Measurements from ENCODE around the gene EVI5.

The EVI5 gene

GRCh38 chr1:92494485-92495141 lies 290.3 kb downstream of the EVI5 start:
- Histone ChIP-seq H3K9ac (ENCODE audit: low read depth, low read length) (no peak overlapping the region), H3K4me3 (ENCODE audit: low read depth, low read length) (no peak overlapping the region), H3K36me3 (ENCODE audit: control insufficient read depth, insufficient read depth, low read length) (no peaks in the 10 kb centered on the region), H3K9me3 (ENCODE audit: control insufficient read depth, insufficient read depth, low read length) (no peaks in the 10 kb centered on the region), H3K4me1 (ENCODE audit: control insufficient read depth, insufficient read depth, low read length) (no peaks in the 10 kb centered on the region), H3K27me3 (ENCODE audit: control insufficient read depth, insufficient read depth, low read length) (peaks cover 9% of the 10 kb centered on the region)

GRCh38 chr1:92493139-92493538 lies 291.8 kb downstream of the EVI5 start:
- Histone ChIP-seq H3K9me3 (ENCODE audit: control insufficient read depth, insufficient read depth, low read length) (no peaks in the 10 kb centered on the region), H3K4me3 (ENCODE audit: low read depth, low read length) (no peak overlapping the region), H3K9ac (ENCODE audit: low read depth, low read length) (no peak overlapping the region), H3K36me3 (ENCODE audit: control insufficient read depth, insufficient read depth, low read length) (no peaks in the 10 kb centered on the region), H3K27me3 (ENCODE audit: control insufficient read depth, insufficient read depth, low read length) (peaks cover 24% of the 10 kb centered on the region), H3K4me1 (ENCODE audit: control insufficient read depth, insufficient read depth, low read length) (no peaks in the 10 kb centered on the region)

- Histone ChIP-seq H3K4me1 (ENCODE audit: control insufficient read depth, insufficient read depth, low read length) (peaks cover 2% of the 10 kb centered on the region), H3K9ac (ENCODE audit: low read depth, low read length) (no peak overlapping the region), H3K9me3 (ENCODE audit: control insufficient read depth, insufficient read depth, low read length) (no peaks in the 10 kb centered on the region), H3K27me3 (ENCODE audit: control insufficient read depth, insufficient read depth, low read length) (peaks cover 66% of the 10 kb centered on the region), H3K4me3 (ENCODE audit: low read depth, low read length) (no peak overlapping the region), H3K36me3 (ENCODE audit: control insufficient read depth, insufficient read depth, low read length) (no peaks in the 10 kb centered on the region)
Measured at GRCh38 chr1:92488832-92489231, 296.1 kb downstream of the EVI5 start.

- H3K9me3 ChIP-seq (ENCODE audit: control insufficient read depth, insufficient read depth, low read length), result no peaks in the 10 kb centered on the region
- no peaks in the 10 kb centered on the region for H3K36me3 ChIP-seq (ENCODE audit: control insufficient read depth, insufficient read depth, low read length)
- no peak overlapping the region for H3K4me3 ChIP-seq (ENCODE audit: low read depth, low read length)
- H3K27me3 ChIP-seq (ENCODE audit: control insufficient read depth, insufficient read depth, low read length), result peaks cover 70% of the 10 kb centered on the region
- H3K9ac ChIP-seq (ENCODE audit: low read depth, low read length), result no peak overlapping the region
- peaks cover 2% of the 10 kb centered on the region for H3K4me1 ChIP-seq (ENCODE audit: control insufficient read depth, insufficient read depth, low read length)
Measured at GRCh38 chr1:92488416-92488815, 296.5 kb downstream of the EVI5 start.

GRCh38 chr1:92487078-92487605 lies 297.8 kb downstream of the EVI5 start:
- Histone ChIP-seq H3K4me3 (ENCODE audit: low read depth, low read length) (peak overlapping the region; percentile 52), H3K4me1 (ENCODE audit: control insufficient read depth, insufficient read depth, low read length) (peaks cover 2% of the 10 kb centered on the region), H3K9me3 (ENCODE audit: control insufficient read depth, insufficient read depth, low read length) (no peaks in the 10 kb centered on the region), H3K9ac (ENCODE audit: low read depth, low read length) (no peak overlapping the region), H3K27me3 (ENCODE audit: control insufficient read depth, insufficient read depth, low read length) (peaks cover 83% of the 10 kb centered on the region), H3K36me3 (ENCODE audit: control insufficient read depth, insufficient read depth, low read length) (no peaks in the 10 kb centered on the region)

GRCh38 chr1:92486251-92487077 lies 298.4 kb downstream of the EVI5 start, which contains the start of gene GFI1:
Gene GFI1, minus strand, starts transcription at chr1:92486925. Its CDS starts 3,438 bp downstream, at chr1:92483487.
- Histone ChIP-seq H3K36me3 (ENCODE audit: control insufficient read depth, insufficient read depth, low read length) (no peaks in the 10 kb centered on the region), H3K4me1 (ENCODE audit: control insufficient read depth, insufficient read depth, low read length) (peaks cover 4% of the 10 kb centered on the region), H3K27me3 (ENCODE audit: control insufficient read depth, insufficient read depth, low read length) (peaks cover 89% of the 10 kb centered on the region), H3K4me3 (ENCODE audit: low read depth, low read length) (peak within 1 kb of the TSS; percentile 65), H3K9me3 (ENCODE audit: control insufficient read depth, insufficient read depth, low read length) (no peaks in the 10 kb centered on the region), H3K9ac (ENCODE audit: low read depth, low read length) (no peak within 1 kb of the TSS)

- Histone ChIP-seq H3K9me3 (ENCODE audit: control insufficient read depth, insufficient read depth, low read length) (no peaks in the 10 kb centered on the region), H3K4me3 (ENCODE audit: low read depth, low read length) (peak overlapping the region; percentile 65), H3K4me1 (ENCODE audit: control insufficient read depth, insufficient read depth, low read length) (peaks cover 5% of the 10 kb centered on the region), H3K36me3 (ENCODE audit: control insufficient read depth, insufficient read depth, low read length) (no peaks in the 10 kb centered on the region), H3K9ac (ENCODE audit: low read depth, low read length) (no peak overlapping the region), H3K27me3 (ENCODE audit: control insufficient read depth, insufficient read depth, low read length) (peaks cover 96% of the 10 kb centered on the region)
Measured at GRCh38 chr1:92485381-92486250, 299.3 kb downstream of the EVI5 start.

GRCh38 chr1:92484472-92485380 lies 300.2 kb downstream of the EVI5 start:
- H3K9me3 ChIP-seq (ENCODE audit: control insufficient read depth, insufficient read depth, low read length), result no peaks in the 10 kb centered on the region
- peaks cover 99% of the 10 kb centered on the region for H3K27me3 ChIP-seq (ENCODE audit: control insufficient read depth, insufficient read depth, low read length)
- no peak overlapping the region for H3K9ac ChIP-seq (ENCODE audit: low read depth, low read length)
- no peaks in the 10 kb centered on the region for H3K36me3 ChIP-seq (ENCODE audit: control insufficient read depth, insufficient read depth, low read length)
- peaks cover 5% of the 10 kb centered on the region for H3K4me1 ChIP-seq (ENCODE audit: control insufficient read depth, insufficient read depth, low read length)
- H3K4me3 ChIP-seq (ENCODE audit: low read depth, low read length), result peak overlapping the region; percentile 65

GRCh38 chr1:92483610-92484471 lies 301.1 kb downstream of the EVI5 start:
- Histone ChIP-seq H3K4me3 (ENCODE audit: low read depth, low read length) (peak overlapping the region; percentile 65), H3K27me3 (ENCODE audit: control insufficient read depth, insufficient read depth, low read length) (peaks cover 99% of the 10 kb centered on the region), H3K36me3 (ENCODE audit: control insufficient read depth, insufficient read depth, low read length) (no peaks in the 10 kb centered on the region), H3K9me3 (ENCODE audit: control insufficient read depth, insufficient read depth, low read length) (no peaks in the 10 kb centered on the region), H3K9ac (ENCODE audit: low read depth, low read length) (no peak overlapping the region), H3K4me1 (ENCODE audit: control insufficient read depth, insufficient read depth, low read length) (peaks cover 5% of the 10 kb centered on the region)
